GM18499 (cell line): ENCODE measurements around the gene BCAR3.
"Not testable (repeated sequence)": the region's sequence is repeated elsewhere in the genome, so short reads cannot be mapped to it uniquely, and the experiment has no call there.

ENCODE experiments used
- ATAC-seq: cut with Tn5 transposase; IDR thresholded peaks from one replicate; pipeline ENCODE4 v1.9.1; 2021; ENCODE audit warnings: moderate number of reproducible peaks; ENCODE audit not compliant: insufficient read depth, unreplicated experiment

Gene BCAR3

GRCh38 chr1:93650159-93650558, 31.5 kb downstream of the BCAR3 start:
- not testable (repeated sequence) for ATAC-seq

GRCh38 chr1:93649231-93649630, 32.4 kb downstream of the BCAR3 start:
- no peak for ATAC-seq

- ATAC-seq: no peak
Observed at GRCh38 chr1:93648656-93649055, 33.0 kb downstream of the BCAR3 start.

- no peak for ATAC-seq
Observed at GRCh38 chr1:93641527-93641926, 40.1 kb downstream of the BCAR3 start.

- no peak for ATAC-seq
Observed at GRCh38 chr1:93640656-93641440, 40.8 kb downstream of the BCAR3 start.

GRCh38 chr1:93638981-93639380, 42.7 kb downstream of the BCAR3 start:
- ATAC-seq: no peak

GRCh38 chr1:93638307-93638847, 43.3 kb downstream of the BCAR3 start:
- no peak for ATAC-seq

GRCh38 chr1:93636712-93637111, 44.9 kb downstream of the BCAR3 start:
- no peak for ATAC-seq

GRCh38 chr1:93635614-93636543, 45.8 kb downstream of the BCAR3 start:
- no peak for ATAC-seq

GRCh38 chr1:93633313-93633712, 48.3 kb downstream of the BCAR3 start:
- no peak for ATAC-seq

GRCh38 chr1:93631626-93632365, 49.8 kb downstream of the BCAR3 start:
- ATAC-seq: no peak

- no peak for ATAC-seq
Observed at GRCh38 chr1:93630168-93630567, 51.5 kb downstream of the BCAR3 start.

GRCh38 chr1:93629101-93630059, 52.3 kb downstream of the BCAR3 start:
- no peak for ATAC-seq

- ATAC-seq: no peak
Observed at GRCh38 chr1:93628681-93629080, 53.0 kb downstream of the BCAR3 start.

GRCh38 chr1:93625582-93626327, 55.9 kb downstream of the BCAR3 start:
- ATAC-seq: no peak

- no peak for ATAC-seq
Observed at GRCh38 chr1:93623875-93624274, 57.8 kb downstream of the BCAR3 start.

- ATAC-seq: no peak
Observed at GRCh38 chr1:93623436-93623835, 58.2 kb downstream of the BCAR3 start.

GRCh38 chr1:93621246-93621645, 60.4 kb downstream of the BCAR3 start:
- no peak for ATAC-seq

GRCh38 chr1:93620841-93621210, 60.8 kb downstream of the BCAR3 start:
- ATAC-seq: no peak
